Putamen (tissue), 1 donor: ENCODE results near the gene DNAJC17.

Experiments used
- DNase-seq: peaks from one replicate; pipeline ENCODE4 v3.0.0-alpha.2; 2016; ENCODE audit warnings: low spot score

The DNAJC17 gene, protein sequence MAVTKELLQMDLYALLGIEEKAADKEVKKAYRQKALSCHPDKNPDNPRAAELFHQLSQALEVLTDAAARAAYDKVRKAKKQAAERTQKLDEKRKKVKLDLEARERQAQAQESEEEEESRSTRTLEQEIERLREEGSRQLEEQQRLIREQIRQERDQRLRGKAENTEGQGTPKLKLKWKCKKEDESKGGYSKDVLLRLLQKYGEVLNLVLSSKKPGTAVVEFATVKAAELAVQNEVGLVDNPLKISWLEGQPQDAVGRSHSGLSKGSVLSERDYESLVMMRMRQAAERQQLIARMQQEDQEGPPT

DNA sequence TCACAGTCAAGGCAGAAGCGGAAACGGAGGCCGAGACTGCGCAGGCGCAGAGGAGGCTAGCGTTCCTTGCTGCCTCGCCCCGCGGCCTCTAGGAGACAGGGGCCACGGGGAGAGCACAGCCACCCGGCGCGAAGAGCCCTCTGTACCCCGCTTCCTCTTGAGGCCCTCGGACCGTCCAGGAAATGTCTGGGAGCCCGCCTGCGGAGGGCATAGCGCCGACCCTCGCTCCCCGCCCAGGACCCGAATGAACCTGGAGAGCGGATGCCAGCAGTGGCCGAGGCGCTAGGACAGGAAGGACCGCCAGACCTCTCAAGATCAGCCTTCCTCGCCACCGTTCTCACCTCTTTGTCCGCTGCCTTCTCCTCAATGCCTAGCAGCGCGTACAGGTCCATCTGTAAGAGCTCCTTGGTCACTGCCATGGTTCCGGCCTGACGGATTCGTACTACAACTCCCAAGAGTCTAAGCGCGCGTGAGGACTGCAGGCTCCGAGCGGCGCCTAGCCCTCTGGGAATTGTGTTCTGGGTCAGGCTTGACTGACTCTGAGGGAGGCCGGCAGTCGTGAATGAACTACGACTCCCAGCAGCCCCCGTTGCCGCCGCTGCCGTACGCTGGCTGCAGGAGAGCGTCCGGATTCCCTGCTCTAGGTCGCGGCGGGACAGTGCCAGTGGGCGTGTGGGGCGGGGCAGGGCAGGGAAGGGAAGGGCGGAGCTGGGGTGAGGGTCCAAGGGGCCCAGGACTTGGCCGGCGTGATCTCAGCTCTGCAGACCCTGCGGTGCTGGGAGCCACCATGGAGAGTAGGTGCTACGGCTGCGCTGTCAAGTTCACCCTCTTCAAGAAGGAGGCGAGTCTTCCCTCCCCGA lies at the start of gene DNAJC17, which contains the start of gene ZFYVE19:
DNAJC17 (minus strand) TSS at position 446 of the 860 bp plus-strand sequence; CDS start at position 419, 27 bp downstream.
ZFYVE19 (plus strand) TSS at position 62 of the 860 bp plus-strand sequence; CDS start at position 563, 501 bp downstream.
- DNase-seq = peak; percentile 99

DNA sequence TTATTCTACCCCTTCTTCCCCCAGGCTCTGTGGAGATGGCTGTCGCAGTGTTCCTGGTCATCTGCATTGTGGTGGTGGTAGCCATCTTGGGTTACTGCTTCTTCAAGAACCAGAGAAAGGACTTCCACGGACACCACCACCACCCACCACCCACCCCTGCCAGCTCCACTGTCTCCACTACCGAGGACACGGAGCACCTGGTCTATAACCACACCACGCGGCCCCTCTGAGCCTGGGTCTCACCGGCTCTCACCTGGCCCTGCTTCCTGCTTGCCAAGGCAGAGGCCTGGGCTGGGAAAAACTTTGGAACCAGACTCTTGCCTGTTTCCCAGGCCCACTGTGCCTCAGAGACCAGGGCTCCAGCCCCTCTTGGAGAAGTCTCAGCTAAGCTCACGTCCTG lies 49.5 kb upstream of the DNAJC17 start:
- DNase-seq = no peak

DNA sequence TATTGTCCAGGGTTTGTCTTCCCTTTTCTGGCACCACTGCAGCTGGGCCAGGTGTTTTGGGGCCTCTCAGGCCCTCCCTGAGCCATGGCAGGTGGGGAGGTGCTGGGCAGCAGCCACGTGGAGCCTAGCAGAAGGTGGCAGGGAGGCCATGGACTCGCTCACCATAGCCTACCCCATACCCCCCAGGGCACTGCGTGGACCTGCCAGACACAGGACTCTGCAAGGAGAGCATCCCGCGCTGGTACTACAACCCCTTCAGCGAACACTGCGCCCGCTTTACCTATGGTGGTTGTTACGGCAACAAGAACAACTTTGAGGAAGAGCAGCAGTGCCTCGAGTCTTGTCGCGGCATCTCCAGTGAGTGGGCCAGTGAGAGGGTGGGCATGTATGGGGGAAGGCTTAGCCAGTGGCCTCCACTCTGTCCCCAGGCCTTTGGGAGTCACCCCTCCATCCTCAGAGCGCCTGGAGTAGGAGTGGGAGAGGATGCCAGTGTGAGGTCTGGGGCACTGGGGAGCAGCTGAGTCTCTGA lies 48.5 kb upstream of the DNAJC17 start:
- DNase-seq = no peak

DNA sequence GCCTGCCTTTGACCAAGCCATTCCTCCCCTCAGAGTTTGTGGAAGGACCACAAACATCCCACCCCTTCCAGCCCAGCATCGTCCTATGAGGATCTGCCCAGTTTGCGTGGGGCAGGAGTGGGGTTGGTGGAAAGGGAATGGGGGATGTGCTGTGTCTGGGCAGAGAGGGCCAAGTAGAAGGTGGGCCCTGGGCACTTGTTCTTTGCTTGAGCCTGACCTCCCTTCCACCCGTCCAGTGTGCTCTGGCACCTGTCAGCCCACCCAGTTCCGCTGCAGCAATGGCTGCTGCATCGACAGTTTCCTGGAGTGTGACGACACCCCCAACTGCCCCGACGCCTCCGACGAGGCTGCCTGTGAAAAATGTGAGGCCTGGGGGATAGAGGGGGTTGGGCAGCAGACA lies 46.9 kb upstream of the DNAJC17 start:
- DNase-seq = no peak

DNA sequence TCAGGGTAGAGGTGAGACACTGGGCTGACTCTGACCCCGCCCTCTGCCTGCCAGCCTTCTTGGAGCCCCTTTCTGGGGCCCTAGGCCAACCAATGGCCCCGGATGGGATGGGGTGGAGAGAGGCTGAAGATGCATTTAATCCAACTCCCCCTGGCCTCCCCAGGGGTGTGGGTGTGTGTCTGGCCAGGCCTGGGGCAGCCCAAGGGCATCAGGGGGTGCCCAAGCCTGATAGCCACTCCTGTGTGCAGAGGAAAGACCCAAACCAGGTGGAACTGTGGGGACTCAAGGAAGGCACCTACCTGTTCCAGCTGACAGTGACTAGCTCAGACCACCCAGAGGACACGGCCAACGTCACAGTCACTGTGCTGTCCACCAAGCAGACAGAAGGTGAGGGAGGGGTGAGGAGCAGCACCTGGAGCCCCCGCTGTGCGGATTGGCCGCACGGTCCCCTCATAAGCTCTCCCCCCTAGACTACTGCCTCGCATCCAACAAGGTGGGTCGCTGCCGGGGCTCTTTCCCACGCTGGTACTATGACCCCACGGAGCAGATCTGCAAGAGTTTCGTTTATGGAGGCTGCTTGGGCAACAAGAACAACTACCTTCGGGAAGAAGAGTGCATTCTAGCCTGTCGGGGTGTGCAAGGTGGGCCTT lies 46.1 kb upstream of the DNAJC17 start:
- DNase-seq = no peak

DNA sequence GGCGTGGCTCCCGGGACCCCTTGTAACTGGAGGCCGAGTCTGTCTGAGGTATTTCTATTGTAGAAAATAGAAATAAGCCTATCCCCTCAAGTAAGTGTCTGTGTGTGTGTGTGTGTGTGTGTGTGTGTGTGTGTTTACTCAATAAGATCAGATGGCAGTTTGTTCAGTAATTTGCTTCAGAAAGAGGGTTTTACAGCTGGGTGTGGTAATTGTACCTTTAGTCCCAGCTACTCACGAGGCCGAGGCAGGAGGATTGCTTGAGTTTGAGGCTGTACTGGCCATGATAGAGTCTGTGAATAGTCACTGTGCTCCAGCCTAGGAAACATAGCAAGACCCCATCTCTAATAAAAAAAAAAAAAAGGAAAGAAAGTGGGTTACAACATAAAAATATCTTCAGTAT lies 45.3 kb upstream of the DNAJC17 start:
- DNase-seq = no peak

DNA sequence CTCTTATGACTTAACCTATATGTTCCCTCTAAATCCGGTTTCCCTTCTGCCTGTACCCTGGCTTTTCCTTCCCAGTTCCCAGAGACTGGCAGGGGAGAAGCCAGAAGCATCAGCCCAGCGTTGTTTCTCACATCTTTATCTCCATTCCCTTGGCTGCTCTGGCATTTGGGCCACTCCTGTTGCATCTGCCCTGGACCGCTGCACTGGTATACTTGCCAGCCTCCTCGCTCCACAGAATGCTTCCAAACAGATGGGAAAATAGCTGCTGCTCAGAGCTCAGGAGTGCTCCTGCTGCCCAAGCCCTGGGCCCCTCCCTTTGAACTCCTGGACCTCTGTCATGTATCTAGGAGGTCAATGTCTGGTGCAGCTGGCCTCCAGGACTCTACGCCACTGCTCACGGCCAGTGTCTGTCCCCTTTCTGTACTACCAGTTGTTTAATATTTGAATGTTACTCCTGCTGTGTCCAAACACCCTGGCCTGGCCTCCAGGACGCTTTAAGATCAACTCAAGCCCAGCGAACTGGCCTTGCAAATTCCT lies 43.4 kb upstream of the DNAJC17 start:
- DNase-seq = no peak

DNA sequence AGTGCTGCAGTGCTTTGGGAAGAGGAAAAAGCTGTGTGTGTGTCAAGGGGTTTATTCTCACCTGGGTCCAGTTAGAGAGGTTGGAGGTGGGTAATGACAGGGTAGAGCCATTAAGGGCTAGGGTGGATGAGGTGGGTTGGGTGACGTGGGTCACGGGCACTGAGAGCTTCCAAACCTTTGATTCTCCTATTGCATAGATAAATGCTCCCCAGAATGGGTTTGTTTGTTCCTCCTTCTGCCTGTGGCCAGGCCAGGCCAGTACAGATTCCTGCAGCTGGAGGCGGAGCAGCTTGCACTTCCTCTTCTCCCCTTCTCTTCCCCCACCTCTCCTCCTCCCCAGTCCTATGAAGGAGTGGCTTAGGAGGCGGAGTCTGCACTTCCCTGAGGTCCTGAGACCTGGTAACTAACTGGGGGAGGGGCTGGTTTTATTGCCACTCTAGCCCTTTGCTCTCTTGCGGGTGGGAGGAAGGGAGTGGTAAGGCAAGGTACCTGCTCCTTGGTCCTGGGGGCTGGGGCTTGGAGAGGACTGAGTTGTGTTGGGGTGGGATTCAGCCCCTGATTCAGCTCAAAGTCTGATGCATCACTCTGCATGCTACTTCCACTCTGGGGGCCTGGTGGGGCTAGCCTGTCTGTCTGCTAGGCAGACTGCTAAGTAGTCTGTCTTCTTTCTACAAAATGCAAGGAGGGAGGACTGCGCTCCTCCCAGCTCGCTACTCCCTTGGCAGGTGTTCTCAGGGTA lies 40.1 kb upstream of the DNAJC17 start:
- peak; percentile 40 for DNase-seq

DNA sequence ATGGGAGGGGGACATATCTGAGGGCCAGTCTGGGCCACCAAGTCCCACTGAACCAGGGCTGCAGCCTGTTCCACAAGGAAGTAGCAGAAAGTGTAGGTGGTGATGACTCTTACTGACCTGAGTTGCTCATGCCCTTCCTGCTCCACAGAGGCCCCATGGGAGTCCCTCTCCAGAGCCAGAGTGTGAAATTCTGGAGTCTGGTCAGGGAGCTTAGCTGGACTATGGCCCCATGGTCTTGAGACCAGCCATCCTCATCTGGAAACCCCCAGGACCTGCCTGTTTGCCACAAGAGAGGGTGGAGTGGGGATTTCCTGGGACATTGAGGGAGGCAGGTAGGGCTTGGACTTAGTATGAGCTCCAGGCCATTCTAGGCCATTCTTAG lies 39.6 kb upstream of the DNAJC17 start:
- DNase-seq = no peak

DNA sequence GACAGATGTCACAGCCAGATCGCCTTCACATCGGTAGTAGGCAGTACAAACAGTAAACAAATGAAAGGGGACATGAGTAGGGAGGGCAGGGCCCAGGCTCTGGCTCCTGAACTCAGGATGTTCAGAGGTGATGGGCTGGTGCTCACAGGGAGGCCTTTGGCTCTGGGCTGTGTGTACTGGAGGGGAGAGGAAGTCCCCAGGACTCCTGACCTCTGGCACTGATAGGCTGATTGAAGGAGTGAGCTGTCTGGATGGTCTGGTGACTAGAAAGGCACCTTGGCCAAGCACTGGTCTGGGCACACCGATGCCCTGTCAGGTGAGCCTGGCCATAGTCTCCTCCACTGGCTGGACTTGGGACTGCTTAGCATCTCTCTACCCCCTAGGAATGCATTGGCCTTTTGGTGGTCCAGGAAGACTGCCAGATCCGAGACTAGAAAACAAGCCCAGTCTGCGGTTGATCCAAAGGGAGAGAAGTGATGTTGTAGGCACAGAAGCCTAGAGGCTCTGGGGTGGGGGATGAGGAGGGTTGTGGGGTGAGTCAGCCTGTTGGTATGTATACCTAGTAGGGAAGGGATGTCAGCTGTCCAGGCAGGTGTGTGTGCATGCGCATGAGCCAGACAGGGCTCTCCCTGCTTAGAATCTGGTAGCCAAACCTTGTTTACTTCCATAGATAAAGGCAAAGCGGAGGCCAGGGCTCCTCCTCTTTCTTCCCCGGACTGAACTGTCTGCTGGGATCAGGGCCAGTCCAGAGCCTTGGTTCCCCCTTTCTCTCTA lies 38.4 kb upstream of the DNAJC17 start:
- no peak for DNase-seq

DNA sequence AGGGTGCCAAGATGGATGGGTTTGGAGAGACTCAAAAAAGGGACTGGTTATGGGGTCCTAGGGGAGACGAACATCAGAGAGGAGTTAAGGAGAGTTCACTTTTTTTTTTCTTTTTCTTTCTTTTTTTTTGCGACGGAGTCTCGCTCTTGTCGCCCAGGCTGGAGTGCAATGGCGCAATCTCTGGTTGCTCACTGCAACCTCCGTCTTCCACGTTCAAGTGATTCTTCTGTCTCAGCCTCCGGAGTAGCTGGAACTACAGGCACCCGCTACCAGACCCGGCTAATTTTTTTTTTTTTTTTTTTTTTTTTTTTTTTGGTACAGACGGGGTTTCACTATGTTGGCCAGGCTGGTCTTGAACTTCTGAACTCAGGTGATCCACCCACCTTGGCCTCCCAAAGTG lies 37.8 kb upstream of the DNAJC17 start:
- DNase-seq = no peak

DNA sequence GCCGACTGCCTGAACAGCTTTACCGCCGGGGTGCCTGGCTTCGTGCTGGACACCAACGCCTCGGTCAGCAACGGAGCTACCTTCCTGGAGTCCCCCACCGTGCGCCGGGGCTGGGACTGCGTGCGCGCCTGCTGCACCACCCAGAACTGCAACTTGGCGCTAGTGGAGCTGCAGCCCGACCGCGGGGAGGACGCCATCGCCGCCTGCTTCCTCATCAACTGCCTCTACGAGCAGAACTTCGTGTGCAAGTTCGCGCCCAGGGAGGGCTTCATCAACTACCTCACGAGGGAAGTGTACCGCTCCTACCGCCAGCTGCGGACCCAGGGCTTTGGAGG lies 37.4 kb upstream of the DNAJC17 start:
- DNase-seq = no peak

DNA sequence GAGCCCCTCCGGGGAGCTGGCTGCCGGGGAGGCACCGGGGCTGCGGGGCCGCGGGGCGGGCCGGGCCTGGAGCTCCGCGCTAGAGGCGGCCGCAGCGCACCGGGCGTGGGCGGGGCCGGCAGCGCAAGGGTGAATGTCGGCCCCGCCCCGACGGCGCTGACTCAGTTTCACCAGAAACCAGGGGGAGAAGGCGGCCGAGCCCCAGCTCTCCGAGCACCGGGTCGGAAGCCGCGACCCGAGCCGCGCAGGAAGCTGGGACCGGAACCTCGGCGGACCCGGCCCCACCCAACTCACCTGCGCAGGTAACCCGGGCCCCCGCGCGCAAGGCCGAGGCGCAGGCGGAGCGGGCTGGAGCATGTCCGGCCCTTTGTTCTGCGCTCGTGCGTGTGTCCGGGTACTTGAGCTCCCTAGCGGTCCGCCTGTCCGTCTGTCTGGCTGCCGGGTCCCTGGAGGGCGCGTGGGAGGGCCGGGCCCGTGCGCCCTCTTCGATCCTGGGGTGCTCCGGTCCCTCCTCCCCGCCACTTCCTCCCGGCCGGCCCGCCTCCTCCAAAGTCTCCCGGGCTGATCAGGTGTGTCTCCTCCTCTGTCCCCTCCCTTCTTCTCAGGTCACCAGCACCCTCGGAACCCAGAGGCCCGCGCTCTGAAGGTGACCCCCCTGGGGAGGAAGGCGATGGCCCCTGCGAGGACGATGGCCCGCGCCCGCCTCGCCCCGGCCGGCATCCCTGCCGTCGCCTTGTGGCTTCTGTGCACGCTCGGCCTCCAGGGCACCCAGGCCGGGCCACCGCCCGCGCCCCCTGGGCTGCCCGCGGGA lies 36.8 kb upstream of the DNAJC17 start, which contains the start of gene SPINT1:
SPINT1 (plus strand) TSS at position 164 of the 811 bp plus-strand sequence; CDS start at position 671, 507 bp downstream.
- DNase-seq = no peak

DNA sequence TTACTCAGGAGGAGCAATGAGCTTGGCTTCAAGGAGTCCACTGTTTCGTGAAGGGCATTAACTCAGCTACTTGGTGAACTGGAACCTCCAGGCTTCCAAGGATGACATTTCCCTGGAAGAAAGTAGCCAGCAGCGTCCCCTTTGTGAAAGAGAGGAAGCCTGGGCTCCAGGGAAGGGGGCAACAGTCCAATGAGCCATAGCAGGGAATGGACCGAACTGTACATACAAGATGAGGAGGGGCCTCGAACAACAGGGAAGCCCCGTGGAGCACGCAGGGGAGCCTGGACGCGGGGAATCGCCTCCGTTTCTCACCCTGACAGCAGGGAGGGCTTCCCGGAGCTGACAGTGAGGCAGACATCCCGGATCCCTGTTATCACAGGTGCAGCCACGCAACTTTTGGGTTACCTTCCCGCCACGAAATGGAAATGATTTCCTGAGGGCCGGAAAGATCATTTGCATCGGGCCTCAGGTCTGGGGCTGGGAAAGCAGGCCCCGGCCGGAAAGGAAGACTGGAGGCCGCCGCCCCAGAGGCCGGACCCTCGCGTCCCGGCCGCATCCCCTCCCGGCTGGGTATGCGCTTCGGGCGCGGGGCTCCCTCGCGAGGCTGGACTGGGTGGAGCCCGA lies 36.1 kb upstream of the DNAJC17 start:
- DNase-seq = no peak

DNA sequence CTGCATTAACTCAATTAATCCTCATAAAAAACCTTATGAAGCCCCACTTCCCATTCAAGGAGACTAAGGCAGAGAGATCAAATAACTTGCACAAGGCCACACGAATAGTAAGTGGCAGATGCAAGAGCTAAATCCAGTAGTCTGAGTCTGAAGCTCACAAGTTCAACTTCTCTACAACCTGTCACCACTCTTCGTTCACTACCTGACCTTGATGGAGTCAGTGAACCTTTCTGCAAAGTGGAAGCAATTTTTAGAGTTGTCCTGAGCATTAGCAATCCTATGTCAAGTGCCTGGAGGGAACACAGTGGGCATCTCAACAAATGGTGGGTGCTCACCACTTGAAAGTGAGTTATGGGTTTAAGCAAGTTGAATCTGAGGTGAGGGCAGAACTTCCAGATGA lies 34.5 kb upstream of the DNAJC17 start:
- no peak for DNase-seq

DNA sequence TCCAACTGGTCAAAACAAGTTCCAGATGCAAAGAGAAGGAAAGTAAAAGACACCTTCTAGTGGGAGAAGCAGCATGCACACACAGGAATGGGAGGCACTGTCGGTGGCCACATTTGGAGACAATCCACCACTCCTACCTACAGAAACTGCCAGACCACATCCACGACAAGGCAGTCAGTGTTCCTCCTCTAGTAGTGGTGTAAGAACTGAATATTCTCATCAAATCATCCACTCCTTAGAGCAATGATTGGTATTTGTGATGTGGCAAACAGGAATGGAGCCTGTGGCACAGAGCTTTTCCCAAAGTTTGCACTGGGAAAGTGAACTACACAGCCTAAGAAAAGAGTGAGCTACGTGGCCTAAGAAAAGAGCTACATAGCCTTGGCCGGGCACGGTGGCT lies 31.5 kb upstream of the DNAJC17 start:
- DNase-seq = no peak

DNA sequence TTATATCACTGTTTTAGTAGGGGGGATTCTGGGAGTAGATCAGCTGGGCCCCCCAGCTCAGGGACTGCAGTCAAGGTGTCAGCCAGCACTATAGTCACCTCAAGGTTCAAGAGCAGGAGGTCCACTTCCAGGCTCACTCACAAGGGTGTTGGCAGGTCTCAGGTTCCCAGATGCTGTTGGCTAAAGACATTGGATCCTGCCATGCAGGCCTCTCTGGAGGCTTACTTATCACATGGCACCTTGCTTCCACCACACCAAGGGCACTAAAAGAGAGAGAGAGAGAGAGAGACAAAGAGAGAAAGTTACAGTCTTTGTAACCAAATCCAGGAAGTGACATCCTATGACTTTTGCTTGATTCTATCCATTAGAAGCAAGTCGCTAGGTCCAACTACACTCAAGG lies 28.7 kb upstream of the DNAJC17 start:
- no peak for DNase-seq

DNA sequence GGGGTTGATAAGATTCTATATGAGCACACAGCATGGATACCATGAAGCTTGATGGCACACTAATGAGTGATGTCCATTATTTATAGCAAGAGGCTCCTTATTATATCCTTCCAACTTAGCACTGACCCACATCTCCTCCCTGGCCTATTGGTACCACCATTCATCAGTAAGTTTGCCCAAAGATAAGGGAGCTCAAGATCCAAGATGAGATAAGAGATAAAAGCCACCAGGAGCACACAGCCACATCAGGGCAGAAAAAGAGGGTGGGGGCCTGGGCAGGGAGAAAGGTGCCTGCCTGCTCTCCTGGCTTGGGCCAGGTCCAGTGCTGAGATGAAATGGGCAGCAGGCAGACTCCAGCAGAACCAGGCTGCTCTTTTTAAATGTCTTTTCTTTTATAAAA lies 25.6 kb upstream of the DNAJC17 start:
- DNase-seq = no peak

DNA sequence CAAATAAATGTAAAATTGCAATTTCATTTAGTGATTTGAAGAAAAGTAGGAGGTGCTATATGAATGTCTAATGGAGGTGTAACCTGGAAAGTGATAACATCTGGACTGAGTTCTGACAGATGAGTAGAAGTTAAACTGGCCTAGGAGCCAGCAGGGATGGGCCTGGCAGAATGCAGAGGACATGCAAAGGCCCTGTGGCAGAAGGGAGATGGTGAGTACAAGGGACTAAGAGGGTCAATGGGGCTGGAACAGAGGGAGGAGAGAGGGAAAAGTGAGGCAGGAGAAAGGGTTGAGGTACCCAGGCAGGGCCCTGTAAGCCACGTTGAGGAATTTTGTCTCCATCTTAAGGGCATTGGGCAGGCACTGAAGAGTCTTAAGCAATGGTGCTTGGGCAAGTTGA lies 24.6 kb upstream of the DNAJC17 start:
- no peak for DNase-seq
